ENCODE measurements around the gene TCF12.
"Not testable (repeated sequence)": the region's sequence is repeated elsewhere in the genome, so short reads cannot be mapped to it uniquely, and the experiment has no call there.

The TCF12 gene

DNA sequence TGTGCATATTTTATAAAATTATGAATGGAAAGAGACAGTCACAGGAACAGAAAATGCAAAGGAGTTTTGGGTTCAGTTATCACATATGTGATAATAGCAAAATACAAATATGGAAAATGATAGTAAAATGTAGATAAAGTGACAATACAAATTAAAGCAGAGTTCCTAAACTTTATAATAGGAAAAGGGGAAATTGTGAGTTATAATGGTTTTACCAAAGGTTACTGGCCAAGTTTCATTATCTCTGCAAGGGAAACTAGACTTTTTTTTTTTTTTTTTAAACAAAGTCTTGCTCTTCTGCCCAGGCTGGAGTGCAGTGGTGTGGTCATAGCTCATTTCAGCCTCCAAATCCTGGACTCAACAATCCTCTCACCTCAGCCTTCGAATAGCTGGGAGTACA is 229.2 kb downstream of the TCF12 start:
- no peak for DNase-seq

- no peak for DNase-seq
Measured at GRCh38 chr15:57148262-57148661, 229.8 kb downstream of the TCF12 start.

DNA sequence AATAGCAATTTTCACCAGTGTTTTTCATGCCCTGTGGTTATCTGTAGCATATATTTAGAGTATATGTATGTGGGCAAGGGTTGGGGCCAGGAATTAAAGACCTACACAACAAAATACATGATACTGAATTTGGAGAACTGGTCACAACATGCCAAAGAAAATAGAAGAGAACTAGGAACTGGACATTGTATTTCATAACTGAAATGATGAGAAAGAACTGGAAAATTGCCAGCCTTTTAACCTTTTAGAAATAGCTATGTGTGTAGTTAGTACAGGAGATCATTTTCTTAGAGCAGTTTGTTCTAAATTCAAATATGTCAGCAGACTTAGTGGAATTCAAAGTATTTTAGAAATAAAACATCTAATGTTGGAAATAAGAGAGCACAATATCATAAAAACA is 230.8 kb downstream of the TCF12 start:
- no peak for DNase-seq

DNA sequence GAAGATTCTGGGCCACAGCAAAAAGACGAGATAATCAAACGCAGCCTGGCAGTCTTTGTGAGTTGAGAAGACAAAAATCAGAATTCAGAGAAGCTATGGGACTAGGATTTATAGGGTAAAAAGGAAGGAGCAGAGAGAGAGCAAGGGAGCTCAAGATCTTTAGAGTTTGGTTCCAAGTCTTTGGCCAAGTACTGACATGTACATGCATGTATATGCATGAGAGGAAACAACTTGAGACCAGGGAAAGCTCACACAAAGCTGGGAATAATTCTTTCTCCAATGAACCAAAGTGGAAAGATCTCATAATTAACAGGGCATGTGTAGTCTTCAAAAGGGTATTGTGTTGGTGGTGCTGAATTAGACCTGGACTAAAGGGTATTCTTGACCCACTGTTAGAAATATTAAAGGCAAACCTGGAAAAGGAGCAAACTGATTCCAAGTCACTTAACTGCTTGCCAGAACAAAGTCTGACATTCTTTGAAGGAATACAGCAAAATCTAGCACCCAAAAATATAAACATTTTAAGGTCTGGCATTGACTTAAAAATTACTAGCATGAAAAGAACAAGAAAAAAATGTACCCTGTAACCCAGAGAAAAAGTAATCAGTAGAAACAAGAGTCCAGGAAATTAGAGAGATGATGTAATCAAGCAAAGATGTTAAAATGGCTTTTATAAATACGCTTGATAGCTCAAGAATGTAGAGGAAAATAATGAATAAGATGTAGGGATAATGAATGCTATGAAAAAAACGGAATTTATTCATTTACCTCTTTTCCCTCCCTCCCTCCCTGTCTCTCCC is 231.8 kb downstream of the TCF12 start:
- no peak for DNase-seq

DNA sequence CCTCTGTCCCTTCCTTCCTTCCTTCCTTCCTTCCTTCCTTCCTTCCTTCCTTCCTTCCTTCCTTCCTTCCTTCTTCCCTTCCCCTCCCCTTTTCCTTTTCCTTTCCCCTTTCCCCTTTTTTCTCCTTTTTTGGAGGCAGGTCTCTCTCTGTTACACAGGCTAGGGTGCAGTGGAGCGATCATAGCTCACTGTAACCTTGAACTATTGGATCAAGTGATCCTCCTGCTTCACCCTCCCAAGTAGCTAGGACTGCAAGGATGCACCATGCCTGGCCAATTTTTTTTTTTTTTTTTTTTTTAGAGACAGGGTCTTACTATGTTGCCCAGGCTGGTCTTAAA is 232.4 kb downstream of the TCF12 start:
- not testable (repeated sequence) for DNase-seq

DNA sequence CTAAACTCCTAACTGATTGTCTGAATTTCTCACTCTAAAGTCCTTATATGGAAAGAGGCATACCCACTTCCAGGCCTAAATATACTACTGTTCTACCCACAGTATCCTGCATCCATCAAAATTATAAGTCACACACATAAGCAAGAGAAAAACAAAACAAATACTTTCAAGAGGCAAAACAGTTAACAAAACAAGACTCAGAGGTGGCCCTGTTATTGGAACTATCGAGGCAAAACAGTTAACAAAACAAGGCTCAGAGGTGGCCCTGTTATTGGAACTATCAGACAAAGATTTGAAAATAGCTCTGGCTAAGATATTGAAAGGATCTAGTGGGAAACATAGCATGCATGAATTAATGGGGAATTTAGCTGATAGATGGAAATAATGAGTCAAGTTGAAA is 233.7 kb downstream of the TCF12 start:
- no peak for DNase-seq

- no peak for DNase-seq
Measured at GRCh38 chr15:57152666-57153539, 234.5 kb downstream of the TCF12 start.

DNA sequence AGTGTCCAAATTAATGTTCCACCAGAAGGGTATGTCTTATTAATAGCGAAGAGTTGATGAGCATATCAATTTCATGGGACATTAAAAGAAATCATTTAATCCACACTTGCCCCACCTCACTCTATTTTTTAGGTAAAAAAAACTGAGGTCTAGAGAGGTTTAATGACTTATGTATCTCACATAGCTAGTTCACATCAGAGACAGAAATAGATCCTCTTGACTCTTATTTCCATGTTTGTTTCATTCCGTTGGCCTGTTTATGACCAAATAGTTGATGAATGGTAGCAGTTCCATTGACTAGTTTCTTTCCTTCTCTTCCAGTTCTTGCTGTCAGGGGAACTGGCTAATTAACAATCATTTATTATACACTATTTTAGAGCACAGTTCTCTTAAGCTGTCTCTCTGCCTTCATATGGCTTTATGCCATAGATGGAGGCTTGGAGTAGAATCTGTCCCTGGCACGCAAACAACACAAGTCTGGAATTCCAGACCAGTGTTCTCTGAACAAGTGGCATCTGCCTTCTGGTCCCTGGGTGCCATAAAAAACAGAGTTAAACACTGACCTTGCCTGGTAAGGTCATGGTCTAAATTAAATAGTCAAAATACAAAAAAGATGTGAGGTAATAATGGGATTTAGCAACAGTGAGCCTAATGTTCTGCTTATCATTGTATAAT is 237.9 kb downstream of the TCF12 start:
- no peak for DNase-seq

GRCh38 chr15:57158589-57158988 is 240.1 kb downstream of the TCF12 start:
- DNase-seq: no peak

GRCh38 chr15:57158997-57159668 is 240.7 kb downstream of the TCF12 start:
- DNase-seq: no peak

DNA sequence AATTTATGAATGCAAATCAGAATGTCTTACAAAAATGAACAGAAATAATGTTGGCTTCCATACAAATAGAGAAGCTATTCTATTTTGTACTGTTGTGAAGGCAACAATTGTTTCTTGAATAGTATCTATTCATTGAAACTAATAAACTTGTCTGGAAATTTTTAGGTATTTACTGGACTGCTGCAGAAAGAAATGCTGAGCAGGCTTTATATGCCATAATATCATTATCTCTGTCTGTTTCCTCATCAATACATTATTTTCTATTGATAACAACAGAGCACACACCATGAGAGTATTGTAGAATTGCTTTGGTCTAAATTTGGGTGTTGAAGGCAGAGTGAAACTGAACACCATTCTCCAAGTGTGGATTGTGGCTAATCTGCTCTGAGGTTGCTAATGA is 241.3 kb downstream of the TCF12 start:
- no peak for DNase-seq

DNA sequence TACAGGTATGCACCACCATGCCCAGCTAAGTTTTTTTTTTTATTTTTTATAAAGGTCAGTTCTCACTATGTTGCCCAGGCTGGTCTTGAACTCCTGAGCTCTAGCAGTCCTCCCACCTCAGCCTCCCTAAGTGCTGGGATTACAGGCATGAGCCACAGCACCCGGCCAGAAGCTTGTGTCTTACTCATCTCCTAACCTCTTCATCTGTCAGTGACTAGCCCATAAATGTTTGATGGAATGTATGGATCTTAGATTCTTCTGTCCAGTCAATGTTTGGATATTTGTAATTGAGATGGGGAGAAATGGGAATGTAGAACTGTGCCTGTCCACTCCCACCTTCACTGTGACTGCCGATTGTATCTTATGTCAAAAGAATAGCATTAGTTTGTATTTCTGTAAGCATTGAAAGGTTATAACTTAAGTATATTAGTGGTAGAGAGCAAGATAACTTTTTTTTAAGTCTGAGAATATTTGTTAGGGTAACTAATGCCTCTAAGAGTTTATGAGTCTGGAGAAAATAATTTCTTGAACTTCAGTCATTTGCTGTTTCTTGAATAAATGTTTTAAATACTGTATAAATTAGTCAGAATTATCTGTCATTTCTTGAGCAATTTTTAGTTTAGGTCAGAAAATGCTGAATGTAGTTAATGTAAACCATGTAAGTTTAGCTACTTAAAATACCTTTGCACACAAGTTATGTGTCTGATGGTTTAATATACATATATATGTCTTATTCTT is 242.5 kb downstream of the TCF12 start:
- no peak for DNase-seq

- DNase-seq: not testable (repeated sequence)
Measured at GRCh38 chr15:57164251-57164650, 245.8 kb downstream of the TCF12 start.

DNA sequence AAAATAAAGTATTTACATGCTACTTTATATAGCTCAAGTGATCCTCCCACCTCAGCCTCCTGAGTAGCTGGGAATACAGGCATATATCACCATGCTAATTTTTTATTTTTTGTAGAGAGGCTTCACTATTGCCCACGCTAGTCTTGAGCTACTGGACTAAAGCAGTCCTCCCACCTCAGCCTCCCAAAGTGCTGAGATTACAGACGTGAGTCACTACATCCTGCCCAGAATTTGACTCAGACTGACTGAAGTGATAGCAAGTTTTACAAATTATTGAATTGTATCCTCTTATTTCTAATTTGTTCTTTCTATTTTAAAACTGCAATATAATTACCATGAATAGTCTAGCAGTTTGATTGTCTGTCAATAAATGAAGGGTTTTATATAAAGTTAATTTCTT is 247.5 kb downstream of the TCF12 start:
- no peak for DNase-seq

GRCh38 chr15:57167821-57168395 is 249.5 kb downstream of the TCF12 start:
- DNase-seq: no peak

GRCh38 chr15:57169643-57170042 is 251.2 kb downstream of the TCF12 start:
- DNase-seq: no peak

GRCh38 chr15:57171426-57171825 is 253.0 kb downstream of the TCF12 start:
- no peak for DNase-seq

GRCh38 chr15:57172925-57173324 is 254.5 kb downstream of the TCF12 start:
- DNase-seq: no peak

- DNase-seq: no peak
Measured at GRCh38 chr15:57183041-57183440, 264.6 kb downstream of the TCF12 start.

DNA sequence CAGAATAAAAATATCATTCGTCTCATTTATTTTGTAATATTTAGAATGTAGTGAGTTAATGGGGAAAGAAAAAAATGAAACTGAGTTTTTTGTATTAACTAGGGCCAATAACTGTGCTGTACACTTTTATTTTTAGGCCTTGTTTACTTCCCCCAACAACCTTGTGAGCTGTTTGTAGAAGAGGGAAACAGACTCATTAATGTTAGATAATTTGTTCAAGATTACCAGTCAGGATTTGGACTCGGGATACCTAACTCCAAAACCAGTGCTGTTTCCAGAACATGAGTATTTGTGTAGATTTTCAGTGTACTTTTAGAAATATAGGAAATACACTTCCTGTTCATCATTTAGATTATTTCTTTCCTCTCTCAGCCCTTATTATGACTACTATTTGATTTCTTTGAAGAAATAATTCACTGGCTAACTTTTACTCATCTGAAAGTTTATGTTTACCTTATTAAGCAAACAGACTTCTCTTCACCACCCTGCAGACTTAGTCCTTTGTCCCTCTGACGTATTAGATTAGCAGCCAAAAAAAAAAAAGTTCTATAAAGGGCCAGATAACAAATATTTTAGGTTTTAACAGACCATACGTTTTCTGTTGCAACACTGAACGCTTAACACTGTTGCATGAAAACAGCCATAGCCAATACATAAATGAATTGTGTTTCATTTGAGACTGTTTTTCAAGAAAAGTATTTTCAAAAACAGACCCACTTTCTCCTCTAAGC is 265.3 kb downstream of the TCF12 start:
- DNase-seq: no peak

DNA sequence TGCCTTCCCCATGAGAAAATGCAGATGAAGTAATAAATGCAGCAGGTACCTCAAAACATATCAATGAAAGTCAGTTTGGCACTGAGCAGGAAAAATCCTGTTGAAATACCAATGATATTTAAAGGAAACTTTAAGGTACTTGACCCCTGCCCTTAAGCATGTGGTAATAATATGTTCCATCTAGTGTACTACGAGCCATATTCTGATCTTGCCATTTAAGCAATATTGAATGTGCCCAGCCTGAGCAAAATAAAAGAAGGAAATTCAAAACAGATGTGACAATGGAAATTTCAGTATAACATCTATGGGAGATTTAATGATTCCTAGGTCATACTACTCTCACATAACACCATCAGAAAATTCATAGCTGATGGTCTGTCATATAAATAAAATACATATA is 266.1 kb downstream of the TCF12 start:
- no peak for DNase-seq
